ENCODE measurements around the gene RNASEL.

DNA sequence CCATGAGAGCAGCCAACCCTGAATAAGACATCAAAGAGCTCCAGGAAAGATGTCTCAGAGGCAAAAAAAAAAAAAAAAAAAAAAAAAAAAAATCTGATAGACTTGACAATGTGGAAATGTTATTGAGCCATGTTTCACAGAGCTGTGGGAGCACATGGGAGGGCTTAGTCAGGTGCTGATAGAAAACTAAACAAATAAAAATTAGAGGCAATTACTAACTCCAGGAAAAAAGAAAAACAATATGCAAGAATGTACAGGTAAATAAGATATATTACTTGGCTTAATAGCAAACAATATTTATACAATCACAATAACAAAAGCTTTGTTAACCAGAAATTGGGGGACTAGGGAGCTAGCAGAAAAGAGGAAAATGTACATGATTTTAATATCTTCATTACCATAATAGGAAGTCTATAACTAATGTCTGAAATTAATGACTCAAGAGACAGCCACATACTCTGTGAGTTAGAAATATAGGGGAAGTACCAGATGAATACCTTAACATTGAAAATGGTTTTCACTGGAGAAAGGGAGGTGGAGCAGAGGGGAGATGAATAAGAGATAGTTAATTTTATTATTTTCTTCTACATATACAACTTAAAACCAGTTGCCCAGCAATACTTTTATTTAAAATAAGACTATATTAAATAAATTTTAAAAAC is 32.0 kb upstream of the RNASEL start:
- no peak for TF ChIP-seq YY1 (IDR thresholded peaks at IDR 0.05; ENCODE audit: insufficient read depth, insufficient read length)
- TF ChIP-seq SUZ12 (IDR thresholded peaks at IDR 0.05; ENCODE audit: extremely low read depth, insufficient read depth, insufficient read length) = no peak
- no peak for TF ChIP-seq ZNF274 (IDR thresholded peaks at IDR 0.05; ENCODE audit: low read depth, low read length)

Measured in NT2/D1 (cell line).